GM21825 (cell line): ENCODE data around the gene THRB.

Experiments used
- ATAC-seq: cut with Tn5 transposase; IDR thresholded peaks from one replicate; pipeline ENCODE4 v1.9.1; 2021; ENCODE audit warnings: mild to moderate bottlenecking, moderate library complexity; ENCODE audit not compliant: unreplicated experiment

The THRB gene

DNA sequence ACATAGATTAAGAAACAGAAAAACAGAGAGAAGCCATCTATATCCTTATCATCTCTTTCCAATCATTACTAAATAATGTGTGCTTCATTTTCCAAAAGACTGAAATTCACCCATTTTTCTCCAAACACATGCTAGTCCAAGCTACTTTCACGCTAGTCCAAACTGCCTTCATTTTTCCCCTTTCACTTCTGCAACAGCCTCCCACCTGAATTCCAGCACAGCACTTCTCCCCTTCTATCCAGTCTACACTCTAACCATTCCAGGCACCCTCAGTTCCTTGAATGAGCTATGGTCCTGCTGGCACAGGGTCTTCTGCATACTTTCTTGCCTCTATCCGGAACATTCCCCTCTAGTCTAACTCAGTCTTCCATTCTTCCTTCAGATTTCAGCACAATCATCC lies 112.0 kb downstream of the THRB start:
- ATAC-seq, result no peak

DNA sequence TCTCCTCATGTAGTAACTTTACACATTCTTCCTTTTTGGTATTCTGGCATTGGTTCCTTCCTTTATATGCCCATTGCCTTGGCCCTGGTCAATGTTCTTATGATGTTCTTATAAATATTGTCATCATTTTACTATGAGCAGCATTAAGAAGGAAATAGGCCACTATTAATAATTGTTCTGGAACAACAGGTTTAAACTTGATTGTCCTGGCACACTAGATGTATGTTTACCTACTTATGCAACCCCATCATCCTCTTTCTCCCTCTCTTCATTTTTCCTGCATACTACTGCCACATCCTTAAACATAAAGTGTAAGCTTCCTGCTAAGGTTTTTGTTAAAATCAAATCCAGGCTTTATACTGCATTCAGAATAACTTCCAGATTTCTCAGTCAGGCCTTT lies 114.7 kb downstream of the THRB start:
- ATAC-seq, result no peak

DNA sequence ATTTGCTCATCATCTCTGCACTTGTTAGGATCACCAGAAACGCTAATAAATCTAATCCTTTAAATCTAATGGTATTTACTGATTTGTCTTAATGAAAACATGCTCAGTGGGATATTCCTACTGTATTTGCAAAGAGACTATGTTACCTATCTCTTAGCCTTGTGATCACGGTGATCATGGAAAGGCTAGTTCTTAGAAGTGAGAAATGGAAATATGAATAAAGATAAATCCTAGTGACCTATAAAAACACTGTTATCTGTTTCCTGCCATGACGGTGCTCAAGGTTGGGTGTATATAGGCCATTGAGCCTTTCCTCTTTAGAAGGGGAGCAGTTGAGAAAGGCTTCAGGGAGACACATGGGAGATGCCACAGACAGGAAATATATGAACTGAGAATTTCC lies 116.3 kb downstream of the THRB start:
- ATAC-seq, result no peak

DNA sequence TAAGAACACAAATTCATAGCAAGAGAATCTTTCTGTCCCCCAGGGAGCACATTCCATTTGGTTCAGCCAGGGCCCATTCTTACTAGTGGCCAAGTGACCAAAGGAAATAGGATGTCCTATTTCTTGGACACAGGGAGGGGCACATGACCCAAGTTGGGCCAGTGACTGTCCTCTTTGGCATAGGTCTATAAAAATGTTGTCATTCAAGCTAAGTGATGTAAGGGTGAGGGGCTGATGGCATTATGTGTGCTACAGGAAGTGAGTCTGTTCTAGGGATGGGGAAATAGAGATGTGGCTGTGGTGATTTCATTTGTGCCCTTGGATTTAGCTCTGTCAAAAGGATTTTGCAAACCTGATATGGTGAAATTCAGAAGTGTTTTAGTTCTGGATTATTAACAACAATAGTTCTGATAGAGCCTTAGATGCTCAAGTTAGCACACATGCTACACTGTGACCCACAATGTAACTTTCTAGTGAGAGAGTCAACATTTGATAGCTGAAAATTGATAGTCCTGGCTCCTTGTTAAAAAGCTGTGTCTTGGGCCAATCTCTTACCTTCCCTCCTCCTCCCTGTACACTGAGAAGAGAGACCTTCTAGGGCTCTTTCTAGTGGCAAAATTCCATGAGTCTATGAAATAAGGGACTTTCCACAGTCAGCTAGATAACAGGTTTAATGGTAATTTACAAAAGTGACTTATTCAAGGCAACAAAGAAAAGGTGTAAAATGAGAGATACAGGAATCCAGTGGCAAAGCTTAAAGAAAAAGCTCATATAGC lies 117.2 kb downstream of the THRB start:
- ATAC-seq, result no peak

DNA sequence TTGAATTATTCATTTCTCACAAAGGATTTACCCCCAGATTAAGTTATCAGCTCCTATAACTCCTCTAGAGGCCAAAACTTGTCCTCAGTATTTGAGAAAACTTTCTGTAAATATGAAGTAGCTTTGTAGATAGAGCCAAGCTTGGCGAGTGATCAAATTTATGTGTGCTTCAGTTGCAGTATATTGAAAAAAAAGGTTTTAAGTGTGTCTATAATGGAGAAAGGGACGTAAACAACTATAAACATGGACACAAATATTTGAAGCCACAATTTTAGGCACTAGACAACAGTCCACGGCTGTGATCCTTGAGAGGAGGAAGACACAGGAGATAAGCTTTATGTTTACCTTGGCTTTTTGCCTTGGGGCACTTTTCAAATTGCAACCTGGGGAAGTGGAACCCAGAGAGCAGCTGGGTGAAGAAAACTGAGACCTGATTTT lies 118.7 kb downstream of the THRB start:
- no peak for ATAC-seq

DNA sequence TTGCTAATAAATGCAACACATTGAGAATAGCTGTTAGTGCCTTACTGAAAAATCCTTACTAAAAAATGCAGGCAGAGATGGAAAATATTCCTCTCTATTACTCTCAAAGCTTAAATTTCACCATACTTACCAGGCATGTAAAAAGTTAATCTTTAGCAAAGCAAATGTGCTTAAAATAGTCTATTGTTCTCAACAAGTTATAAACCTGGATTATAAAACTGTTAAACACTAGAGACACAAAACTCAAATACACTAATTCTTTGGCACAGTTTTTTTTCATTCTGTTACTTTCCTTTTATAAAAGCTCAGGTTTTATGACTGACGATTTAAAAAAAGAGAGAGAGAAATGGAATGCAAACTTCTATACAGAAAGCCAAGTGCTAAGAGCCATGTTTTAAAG lies 119.8 kb downstream of the THRB start:
- ATAC-seq, result no peak

DNA sequence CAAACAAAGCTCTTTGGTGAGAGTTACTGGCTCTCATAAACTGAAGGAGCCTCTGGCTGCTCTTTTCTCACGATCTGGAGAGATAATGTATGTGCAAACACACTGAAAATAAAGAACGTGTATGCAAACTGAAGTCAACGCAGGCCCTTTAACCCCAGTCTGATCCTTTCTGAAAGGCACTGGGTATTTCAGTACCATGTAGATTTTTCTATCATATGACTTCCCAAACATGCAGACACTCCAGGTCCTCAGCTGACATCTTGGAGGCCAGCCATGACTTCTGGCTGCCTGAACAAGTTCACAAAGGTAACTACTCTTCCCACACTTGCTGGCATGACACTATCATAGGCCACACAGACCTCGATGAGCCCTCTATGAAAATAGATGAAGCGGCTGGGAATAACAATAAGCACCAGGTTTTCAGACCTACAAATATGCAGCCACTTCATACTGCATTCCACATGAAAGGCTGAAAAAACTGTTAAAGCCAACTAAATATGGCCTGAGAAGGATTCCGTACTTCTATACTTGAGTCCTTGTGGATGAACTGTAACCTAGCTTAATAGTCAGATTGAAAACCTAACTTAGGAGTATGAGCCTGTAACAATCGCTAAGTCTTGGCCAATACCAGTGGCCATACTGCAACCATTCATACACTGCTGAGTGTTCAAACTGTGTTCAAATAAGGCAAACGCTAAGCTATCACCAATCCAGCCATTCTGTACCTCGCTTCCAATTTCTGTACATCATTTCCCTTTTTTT lies 121.3 kb downstream of the THRB start:
- ATAC-seq, result no peak

DNA sequence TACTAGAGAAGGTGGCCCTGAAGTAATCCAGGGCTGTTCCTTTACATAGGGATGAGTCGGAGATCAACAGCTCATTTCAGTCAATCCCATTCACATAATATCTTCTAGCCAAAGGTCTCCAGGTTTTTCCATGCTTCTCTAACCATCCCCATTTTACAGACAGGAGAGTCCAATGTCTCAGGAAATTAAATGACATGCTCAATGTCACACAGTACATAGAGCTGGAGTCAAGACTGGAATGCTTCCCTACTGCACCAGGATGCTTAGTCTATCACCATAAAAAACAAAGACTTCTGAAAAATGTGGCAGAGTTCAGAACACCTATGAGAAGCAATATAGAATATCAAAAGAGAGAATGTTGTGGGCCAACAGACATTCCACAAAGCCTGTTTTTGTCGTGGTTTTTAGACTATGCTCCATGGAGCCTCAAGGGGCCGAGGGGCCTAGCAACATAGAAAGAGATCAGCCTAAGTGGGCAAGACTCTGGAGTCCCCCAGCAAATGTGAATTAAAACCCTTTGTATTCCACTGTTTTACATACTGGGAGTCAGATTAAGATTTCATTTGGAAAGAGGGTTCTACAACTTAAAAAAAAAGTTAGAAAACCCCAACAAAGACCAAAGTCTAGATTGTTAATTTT lies 122.0 kb downstream of the THRB start:
- no peak for ATAC-seq

DNA sequence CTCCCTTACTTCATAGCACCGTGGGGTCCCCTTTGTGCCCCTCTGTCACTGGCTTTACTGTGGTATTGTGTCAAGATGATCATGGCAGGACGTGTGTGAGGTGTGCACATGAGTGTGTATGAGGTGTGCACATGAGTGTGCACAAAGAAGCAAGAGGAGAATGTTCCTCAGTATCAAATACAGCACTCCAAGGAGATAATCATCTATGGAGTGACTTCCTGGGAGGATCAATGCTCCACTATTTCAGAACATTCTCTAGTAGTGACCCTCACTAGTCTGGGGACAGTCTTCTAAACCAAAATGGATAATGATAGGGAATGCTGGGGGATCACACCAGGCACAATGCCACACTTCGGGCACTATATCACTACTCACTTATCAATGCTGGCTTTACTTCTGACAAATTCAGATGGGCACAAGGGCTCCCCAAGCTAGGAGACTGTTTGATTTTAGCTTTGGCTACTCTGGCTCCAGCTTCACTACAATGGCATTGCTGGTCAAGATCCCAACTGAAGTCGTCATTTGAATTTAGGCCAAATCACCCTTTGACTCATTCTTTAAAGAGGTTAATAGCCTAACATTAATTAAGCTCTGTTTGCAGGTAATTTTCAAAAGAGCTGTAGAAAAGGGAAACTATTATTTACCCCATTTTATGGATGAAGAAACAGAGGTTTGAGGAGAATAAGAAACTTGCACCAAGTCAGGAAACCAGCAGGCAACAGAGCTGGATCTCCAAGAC lies 124.1 kb downstream of the THRB start:
- no peak for ATAC-seq

DNA sequence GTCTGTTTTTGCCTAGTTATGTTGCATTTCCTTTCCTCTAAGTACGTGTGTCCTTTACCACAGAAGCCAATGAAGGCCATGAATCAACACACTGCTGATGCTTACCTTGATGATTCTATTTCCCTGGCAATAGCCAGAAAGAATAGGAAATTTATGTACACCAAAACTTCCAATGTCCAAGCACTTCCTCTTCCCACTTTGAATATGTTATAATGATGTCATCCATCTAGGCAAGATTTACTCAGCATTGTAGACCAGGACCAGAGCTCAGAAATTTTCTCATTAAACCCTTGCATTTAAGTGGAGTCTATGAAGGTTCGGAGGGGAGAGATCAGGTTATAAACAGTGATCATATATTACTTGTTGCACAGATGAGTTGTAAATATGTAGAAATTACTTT lies 126.0 kb downstream of the THRB start:
- ATAC-seq, result no peak

DNA sequence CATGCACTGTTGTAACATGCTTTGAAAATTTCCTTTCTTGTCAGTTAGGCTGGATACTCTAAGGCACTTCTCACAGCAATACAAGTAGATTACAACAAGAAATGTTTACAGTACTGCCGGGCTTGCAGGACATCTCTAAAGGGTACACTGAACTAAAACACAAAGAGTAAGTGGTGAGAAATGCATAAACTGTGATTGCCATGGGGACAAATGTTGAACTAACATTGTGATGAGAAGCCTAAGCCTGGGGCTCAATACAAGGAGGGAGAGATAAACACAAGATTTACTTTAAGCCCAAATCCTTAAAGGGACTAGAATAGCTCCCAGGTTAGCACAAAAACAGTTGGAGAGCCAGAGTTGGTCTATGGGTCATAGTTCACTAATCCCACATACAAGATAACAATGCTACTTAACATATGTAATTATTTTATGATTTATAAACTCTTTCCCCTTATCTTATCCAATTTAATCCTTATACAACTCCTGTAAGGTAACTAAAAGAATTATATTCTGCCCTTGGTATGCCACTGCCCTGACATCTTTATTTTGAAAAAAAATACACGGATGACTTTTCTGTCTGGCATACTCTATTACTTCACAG lies 126.9 kb downstream of the THRB start:
- no peak for ATAC-seq

DNA sequence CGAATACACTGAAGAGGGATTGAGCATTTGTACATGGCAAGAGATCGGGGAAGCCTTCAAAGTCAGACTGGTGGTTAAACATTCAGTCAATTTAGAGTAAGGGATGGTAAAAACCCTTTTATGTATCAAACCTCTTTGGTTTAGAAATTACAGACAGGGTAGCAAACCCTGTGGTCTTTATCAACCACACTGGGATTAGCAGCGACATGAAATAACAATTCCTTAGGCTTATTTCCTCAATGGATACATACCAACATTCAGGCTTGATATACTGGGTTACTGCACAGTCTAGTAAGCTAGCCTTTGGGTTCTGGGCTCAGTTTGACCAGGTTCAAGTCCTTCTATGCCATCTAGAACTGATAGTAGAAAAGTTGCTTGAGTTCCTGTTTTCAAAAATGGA lies 127.4 kb downstream of the THRB start:
- no peak for ATAC-seq

DNA sequence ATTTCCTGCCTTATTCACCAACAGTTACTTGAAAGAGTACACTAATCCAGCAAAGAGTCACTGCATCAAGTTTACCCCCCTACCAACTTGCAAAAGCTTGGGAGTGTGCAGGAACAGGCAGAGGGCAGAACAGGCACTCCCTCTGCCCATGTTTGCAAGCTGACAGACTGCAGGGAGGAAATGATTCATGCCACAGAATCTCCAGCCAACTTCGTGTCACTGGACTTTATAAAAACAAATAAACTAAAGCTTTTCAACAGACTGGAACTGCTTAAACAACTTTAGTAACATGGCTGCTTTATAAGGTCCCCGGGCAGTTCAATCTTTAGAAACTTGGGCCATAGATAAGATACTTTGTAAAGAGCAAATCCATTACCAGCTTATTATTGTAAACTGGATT lies 129.5 kb downstream of the THRB start:
- ATAC-seq, result no peak

DNA sequence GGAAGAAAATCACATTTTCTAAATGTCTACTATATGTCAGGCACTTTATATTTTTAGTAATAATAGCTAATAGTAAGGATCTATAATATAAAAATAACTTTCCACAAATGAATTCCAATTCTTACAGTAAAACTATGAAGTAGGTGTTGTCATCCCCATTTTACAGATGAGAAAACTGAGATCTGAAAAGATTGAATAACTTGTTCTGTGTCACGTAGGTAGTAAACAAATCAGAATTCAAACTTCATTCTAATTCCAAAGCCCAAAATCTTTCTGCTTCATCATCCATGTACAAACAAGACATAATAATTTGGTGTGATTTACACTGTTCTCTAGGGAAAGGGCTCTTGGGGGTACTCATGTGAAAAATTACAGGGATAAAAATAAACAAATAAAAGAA lies 130.3 kb downstream of the THRB start:
- no peak for ATAC-seq

DNA sequence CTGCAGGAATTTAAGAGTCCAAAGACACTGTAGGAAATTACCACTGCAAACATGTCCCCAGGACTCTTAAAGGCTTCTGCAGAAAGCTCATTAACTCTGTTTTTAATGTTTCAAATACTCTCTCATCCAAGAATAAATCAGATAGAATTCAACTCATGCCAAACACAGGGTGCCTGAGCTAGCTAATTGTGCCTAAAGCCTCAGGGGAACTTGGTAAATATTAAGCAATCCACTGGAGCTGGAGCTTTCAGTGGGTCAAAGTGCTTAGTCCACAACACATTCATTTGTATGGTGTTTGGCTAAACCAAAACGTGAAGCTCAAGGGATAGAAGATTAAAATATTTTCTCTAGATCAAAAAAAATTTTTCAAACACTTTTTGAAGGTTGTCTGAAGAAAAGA lies 131.4 kb downstream of the THRB start:
- ATAC-seq, result no peak

DNA sequence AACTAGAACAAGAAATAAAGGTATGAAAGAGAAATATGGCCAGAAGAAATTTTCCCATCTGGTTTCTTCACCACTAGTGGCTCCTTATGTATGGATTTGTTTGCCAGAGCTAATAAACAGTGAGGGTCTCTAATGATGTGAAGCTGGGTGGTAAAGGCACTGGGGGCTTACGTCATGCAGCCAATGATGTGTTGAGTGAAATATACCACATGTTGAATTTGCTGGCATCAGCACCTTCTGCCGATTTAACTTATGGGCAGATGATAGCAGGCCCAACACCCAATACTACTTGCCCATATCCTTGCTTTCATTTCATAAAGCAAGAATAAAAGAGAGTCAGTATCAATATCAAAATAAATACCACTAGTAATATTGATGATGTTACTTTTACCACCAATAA lies 133.0 kb downstream of the THRB start:
- ATAC-seq, result no peak

DNA sequence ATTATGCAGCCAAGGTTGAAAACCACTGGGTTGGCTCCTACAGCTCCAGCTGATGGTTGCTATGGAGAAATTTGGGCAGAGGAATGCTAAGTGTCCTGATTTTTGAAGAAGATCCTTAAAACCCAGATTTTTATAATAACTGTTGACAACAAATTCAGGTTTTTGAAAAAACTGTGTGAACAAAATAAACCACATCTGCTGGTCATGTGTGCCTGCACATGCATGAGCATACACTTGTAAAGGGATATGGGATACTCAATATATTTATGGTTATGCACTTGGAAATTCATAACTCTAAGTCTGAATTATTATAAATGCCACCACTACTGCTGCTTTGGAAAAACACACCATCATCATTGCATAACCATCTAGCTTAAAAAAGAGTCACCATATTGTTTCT lies 133.7 kb downstream of the THRB start:
- ATAC-seq, result no peak

DNA sequence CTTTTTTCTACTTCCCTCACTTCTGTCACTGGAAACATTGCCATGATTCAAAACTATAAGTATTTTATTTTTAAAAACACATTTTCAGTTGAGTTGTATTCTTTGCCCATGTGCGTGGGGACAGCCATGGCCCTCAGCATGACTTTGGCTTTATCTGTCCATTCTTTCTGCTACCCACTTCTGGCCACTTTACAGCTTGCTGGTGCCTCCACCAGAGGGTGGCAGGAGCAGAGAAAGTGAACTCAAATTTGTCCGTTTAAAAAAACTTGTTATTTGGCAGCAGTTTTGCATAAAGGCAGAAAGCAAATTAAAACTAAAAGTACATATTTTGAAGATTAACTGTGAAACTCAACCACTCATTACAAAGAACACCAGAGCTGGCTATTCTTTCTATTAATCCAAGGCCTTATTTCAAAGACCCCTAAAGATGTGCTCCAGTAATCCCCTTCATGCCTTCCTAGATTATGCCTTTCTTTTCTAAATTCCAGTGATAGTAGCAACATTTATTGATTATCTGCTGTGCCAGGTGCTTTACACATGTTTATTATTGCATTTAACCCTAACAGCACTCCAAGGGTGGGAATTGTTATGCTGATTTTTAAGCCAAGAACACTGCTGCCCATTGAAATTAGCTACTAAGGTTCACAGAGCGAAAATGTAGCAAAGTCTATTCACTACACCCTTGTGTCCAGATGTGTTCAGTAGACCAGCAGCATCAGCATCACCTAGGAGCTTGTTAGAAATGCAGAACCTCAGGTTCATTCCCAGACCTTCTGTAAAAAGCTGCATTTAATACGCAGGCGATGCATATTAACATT lies 134.8 kb downstream of the THRB start:
- ATAC-seq, result no peak

DNA sequence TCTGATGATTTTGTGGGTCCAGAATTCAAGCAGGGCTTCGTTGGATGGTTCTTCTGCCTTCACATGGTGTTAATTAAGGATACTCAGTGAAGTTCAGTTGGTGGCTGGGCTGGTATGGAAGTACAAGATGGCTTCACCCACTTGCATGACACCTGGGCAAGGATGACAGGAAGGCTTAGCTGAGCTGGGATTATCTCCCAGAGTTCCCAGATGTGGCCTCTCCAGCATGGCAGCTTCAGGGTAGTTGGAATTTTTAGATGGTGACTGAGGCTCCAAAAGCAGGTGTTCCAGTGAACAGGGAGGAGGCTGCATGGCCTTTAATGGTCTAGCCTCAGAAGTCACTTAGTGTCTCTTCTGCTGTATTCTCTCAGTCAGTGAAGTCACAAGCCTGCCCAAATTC lies 135.5 kb downstream of the THRB start:
- no peak for ATAC-seq

DNA sequence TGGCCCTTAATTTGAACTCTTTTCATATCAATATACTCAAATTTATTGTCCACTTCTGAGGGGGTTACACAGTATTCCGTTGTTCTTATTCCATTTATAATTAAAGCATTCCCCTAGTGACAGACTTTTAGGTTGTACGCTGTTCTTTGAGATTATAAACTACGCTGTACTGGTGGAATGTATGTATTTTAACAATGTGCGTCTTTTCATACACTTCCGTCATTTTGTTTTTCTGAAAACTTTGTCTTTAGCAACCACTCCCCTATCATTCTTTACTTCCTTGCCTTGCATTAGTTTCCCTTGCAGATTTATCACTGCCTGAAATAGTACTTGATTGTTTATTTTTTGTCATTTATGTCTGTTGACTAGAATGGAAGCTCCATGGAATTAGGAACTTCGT lies 137.0 kb downstream of the THRB start:
- ATAC-seq, result no peak
